Measurements from ENCODE around the gene AHI1.

DNA sequence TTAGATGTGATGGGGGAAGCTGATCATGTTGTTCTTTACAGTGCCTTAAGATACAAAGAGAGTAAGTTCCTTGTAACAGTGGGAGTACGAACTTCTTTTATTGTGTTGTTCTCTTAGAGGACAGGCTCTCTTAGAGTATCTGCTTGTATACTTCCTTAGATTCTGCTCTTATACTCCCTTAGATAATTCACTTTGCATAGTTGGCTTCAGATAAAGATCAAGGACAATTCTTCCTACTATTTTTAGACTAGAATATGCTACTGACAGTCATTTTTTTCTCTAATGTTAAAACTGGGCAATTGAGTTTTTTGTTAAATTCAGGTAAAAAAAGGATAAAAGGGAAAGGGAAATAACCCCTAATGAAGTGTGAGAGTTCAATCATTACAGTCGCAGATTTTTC is 177.7 kb downstream of the AHI1 start:
- TF ChIP-seq, protein P1, sequence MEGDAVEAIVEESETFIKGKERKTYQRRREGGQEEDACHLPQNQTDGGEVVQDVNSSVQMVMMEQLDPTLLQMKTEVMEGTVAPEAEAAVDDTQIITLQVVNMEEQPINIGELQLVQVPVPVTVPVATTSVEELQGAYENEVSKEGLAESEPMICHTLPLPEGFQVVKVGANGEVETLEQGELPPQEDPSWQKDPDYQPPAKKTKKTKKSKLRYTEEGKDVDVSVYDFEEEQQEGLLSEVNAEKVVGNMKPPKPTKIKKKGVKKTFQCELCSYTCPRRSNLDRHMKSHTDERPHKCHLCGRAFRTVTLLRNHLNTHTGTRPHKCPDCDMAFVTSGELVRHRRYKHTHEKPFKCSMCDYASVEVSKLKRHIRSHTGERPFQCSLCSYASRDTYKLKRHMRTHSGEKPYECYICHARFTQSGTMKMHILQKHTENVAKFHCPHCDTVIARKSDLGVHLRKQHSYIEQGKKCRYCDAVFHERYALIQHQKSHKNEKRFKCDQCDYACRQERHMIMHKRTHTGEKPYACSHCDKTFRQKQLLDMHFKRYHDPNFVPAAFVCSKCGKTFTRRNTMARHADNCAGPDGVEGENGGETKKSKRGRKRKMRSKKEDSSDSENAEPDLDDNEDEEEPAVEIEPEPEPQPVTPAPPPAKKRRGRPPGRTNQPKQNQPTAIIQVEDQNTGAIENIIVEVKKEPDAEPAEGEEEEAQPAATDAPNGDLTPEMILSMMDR (IDR thresholded peaks at IDR 0.05), result no peak
- no peak for TF ChIP-seq ZFX (IDR thresholded peaks at IDR 0.05; ENCODE audit: borderline replicate concordance)
